KMS-11 (cell line): ENCODE results near the gene NEK8.
"Not testable (repeated sequence)": the region's sequence is repeated elsewhere in the genome, so short reads cannot be mapped to it uniquely, and the experiment has no call there.

Experiments
- H2AFZ ChIP-seq: fragments of 200-600 bp; sonication (generic); 2 replicates; pipeline ENCODE4 v1.6.1; 2016; ENCODE audit warnings: antibody characterized with exemption, mixed run types, low read depth
- H3K27ac ChIP-seq: fragments of 200-600 bp; sonication (generic); 2 replicates; pipeline ENCODE4 v1.6.1; 2016; ENCODE audit warnings: mild to moderate bottlenecking, mixed run types
- H3K27me3 ChIP-seq: fragments of 200-600 bp; sonication (generic); 2 replicates; pipeline ENCODE4 v1.6.1; 2017; ENCODE audit warnings: mild to moderate bottlenecking, low read depth, mixed run types, moderate library complexity; ENCODE audit not compliant: insufficient read depth
- H3K36me3 ChIP-seq: fragments of 200-600 bp; sonication (generic); 2 replicates; pipeline ENCODE4 v1.6.1; 2017; ENCODE audit warnings: mild to moderate bottlenecking, mixed run types; ENCODE audit not compliant: insufficient read depth
- H3K4me1 ChIP-seq: fragments of 200-600 bp; sonication (generic); 2 replicates; pipeline ENCODE4 v1.6.1; 2016; ENCODE audit warnings: mild to moderate bottlenecking, low read depth, mixed run types; ENCODE audit not compliant: poor library complexity, severe bottlenecking
- H3K4me2 ChIP-seq: fragments of 200-600 bp; sonication (generic); 2 replicates; pipeline ENCODE4 v1.7.0; 2016; ENCODE audit warnings: mild to moderate bottlenecking, mixed run types
- H3K4me3 ChIP-seq: fragments of 200-600 bp; sonication (generic); IDR thresholded peaks from 2 replicates; pipeline ENCODE4 v1.6.1; 2017; ENCODE audit warnings: low read depth, low read length, mixed read lengths; ENCODE audit not compliant: insufficient read depth
- H3K79me2 ChIP-seq: fragments of 200-600 bp; sonication (generic); 2 replicates; pipeline ENCODE4 v1.6.1; 2016; ENCODE audit warnings: low read depth, mixed run types; ENCODE audit not compliant: insufficient read depth
- H3K9ac ChIP-seq: fragments of 200-600 bp; sonication (generic); 2 replicates; pipeline ENCODE4 v1.6.1; 2016; ENCODE audit warnings: mild to moderate bottlenecking, mixed run types
- H4K20me1 ChIP-seq: fragments of 200-600 bp; sonication (generic); 2 replicates; pipeline ENCODE4 v1.6.1; 2016; ENCODE audit warnings: mild to moderate bottlenecking, mixed run types; ENCODE audit not compliant: insufficient read depth
- TF ChIP-seq, protein P1 (sequence below): fragments of 200-600 bp; sonication (generic); conservative IDR thresholded peaks from 2 replicates; pipeline ENCODE4 v1.6.1; 2017; ENCODE audit warnings: low read depth, mild to moderate bottlenecking, antibody characterized with exemption, low read length, moderate library complexity, mixed read lengths

NEK8 gene

DNA sequence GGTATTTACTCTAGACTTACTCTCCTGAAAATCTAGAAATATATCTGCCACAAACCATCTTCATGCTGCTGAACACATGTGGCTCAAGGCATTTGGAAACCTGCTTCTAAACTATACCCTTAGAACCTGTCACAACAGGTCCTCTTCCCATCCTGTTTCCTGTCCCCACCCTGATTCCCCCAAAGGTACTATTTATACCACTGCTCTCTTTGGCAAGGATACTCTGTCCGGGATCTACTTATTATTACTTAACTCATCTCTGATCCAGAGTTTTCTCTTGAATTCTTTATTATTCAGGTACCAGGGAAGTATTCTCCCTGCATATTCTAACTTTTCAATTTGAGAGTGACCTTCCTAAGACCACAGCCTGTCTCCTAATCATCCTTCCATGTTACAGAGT lies 48.6 kb downstream of the NEK8 start:
- Histone ChIP-seq H3K27ac (no peak overlapping the region), H2AFZ (no peak overlapping the region), H3K79me2 (no peaks in the 10 kb centered on the region; the same call in 1 of the 2 replicates), H3K9ac (no peak overlapping the region), H3K27me3 (no peaks in the 10 kb centered on the region), H4K20me1 (no peaks in the 10 kb centered on the region), H3K4me3 (no peak overlapping the region), H3K36me3 (no peaks in the 10 kb centered on the region; the same call in 1 of the 2 replicates), H3K4me2 (no peak overlapping the region), H3K4me1 (peaks cover 29% of the 10 kb centered on the region)
- TF ChIP-seq, protein P1, sequence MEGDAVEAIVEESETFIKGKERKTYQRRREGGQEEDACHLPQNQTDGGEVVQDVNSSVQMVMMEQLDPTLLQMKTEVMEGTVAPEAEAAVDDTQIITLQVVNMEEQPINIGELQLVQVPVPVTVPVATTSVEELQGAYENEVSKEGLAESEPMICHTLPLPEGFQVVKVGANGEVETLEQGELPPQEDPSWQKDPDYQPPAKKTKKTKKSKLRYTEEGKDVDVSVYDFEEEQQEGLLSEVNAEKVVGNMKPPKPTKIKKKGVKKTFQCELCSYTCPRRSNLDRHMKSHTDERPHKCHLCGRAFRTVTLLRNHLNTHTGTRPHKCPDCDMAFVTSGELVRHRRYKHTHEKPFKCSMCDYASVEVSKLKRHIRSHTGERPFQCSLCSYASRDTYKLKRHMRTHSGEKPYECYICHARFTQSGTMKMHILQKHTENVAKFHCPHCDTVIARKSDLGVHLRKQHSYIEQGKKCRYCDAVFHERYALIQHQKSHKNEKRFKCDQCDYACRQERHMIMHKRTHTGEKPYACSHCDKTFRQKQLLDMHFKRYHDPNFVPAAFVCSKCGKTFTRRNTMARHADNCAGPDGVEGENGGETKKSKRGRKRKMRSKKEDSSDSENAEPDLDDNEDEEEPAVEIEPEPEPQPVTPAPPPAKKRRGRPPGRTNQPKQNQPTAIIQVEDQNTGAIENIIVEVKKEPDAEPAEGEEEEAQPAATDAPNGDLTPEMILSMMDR: no peak

DNA sequence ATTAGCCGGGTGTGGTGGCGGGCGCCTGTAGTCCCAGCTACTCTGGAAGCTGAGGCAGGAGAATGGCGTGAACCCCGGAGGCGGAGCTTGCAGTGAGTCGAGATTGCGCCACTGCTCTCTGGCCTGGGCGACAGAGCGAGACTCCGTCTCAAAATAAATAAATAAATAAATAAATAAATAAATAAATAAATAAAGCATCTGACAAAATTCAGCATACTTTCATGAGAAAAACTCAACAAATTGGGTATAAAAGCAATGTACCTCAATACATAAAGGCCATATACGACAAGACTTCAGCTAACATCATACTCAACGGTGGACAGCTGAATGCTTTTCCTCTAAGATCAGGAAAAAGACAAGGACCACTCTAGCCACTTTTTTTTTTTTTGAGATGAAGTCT lies 51.0 kb downstream of the NEK8 start:
- not testable (repeated sequence) for H3K4me2 ChIP-seq, H3K27ac ChIP-seq, H3K4me3 ChIP-seq, H4K20me1 ChIP-seq, H3K27me3 ChIP-seq, H2AFZ ChIP-seq, H3K36me3 ChIP-seq, H3K79me2 ChIP-seq, H3K9ac ChIP-seq
- peaks cover 15% of the 10 kb centered on the region for H3K4me1 ChIP-seq

DNA sequence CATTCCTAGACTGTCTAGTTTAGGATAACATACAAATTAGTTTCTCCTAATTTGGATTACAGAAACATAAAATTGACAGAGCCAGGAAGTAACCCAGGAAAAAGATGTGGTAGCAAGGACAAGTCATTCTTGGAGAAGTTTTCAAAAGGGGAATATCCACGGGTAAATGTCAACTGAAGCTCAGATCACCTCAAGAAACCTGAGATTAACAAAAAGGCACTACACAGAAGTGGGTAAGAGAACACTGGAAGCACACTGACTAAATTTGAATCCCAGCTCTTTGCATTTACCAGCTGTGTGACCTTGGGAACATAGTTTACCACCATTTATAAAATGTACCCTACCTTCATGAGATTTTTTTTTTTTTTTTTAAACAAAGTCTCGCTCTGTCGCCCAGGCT lies 54.6 kb downstream of the NEK8 start:
- Histone ChIP-seq H3K9ac (no peak overlapping the region), H3K27me3 (no peaks in the 10 kb centered on the region), H3K36me3 (no peaks in the 10 kb centered on the region; the same call in 1 of the 2 replicates), H3K4me2 (no peak overlapping the region), H3K27ac (no peak overlapping the region), H3K4me3 (no peak overlapping the region), H3K4me1 (peaks cover 14% of the 10 kb centered on the region), H3K79me2 (no peaks in the 10 kb centered on the region; the same call in 1 of the 2 replicates), H2AFZ (no peak overlapping the region), H4K20me1 (no peaks in the 10 kb centered on the region)
- TF ChIP-seq, protein P1: no peak

DNA sequence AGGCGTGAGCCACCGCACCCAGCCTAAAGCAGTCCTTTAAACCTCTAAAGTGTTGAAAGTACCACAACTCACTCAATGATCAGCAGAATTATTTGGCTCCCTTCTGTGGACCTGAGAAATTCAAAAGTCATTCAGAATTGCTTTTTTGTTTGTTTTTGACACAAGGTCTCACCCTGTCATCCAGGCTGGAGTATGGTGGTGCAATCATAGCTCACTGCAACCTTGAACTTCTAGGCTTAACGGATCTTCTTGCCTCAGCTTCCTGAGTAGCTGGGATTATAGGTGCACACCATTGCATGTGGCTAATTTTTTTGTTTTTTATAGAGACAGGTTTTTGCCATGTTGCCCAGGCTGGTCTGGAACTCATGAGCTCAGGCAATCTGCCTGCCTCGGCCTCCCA lies 59.5 kb downstream of the NEK8 start:
- no peaks in the 10 kb centered on the region for H3K36me3 ChIP-seq
- H2AFZ ChIP-seq: no peak overlapping the region
- no peaks in the 10 kb centered on the region for H3K79me2 ChIP-seq
- TF ChIP-seq, protein P1: no peak
- no peak overlapping the region for H3K9ac ChIP-seq
- no peaks in the 10 kb centered on the region for H4K20me1 ChIP-seq
- no peaks in the 10 kb centered on the region for H3K4me1 ChIP-seq
- H3K4me3 ChIP-seq: no peak overlapping the region
- no peak overlapping the region for H3K4me2 ChIP-seq
- H3K27ac ChIP-seq: no peak overlapping the region
- H3K27me3 ChIP-seq: no peaks in the 10 kb centered on the region
